ENCODE measurements around the gene RHNO1. TPM values are rescaled to one million over a fixed set of nuclear protein-coding genes. Genes with fewer than 3 reads are reported as not detected.
A peak's percentile ranks its signal among the peaks of the same experiment; 100 is the strongest.

RHNO1 gene
- total and polyA plus RNA-seq, 2 donors (not counting 3 experiments of a cell fraction or from before 2014, with no cell fraction given) = 33.8 to 35.2 TPM

- POLR2A ChIA-PET = no interaction called here
- H3K27me3 ChIP-seq (ENCODE audit: control insufficient read depth in 2 of 2, insufficient read depth in 2 of 2, low read length in 2 of 2) = no peaks in the 10 kb centered on the region
- dilution Hi-C loops (cut with MboI; ENCODE audit: extremely low pct_ligation_motif_present, low sequenced_read_pairs) (no loop called here), intact Hi-C loops (cut with micrococcal nuclease) (loop anchor here (1.0 to 2.0 kb wide), 3 partner anchors 12 to 156 kb away; partner anchors contain the start of gene TULP3)
- TF ChIP-seq POLR2A (IDR thresholded peaks at IDR 0.05; ENCODE audit: low read depth, low read length) (no peak), CTCF (IDR thresholded peaks at IDR 0.05; ENCODE audit: extremely low read depth in 1 of 2, insufficient read depth in 1 of 2, low read depth in 1 of 2, low read length in 2 of 2) (no peak), JUN (IDR thresholded peaks at IDR 0.05; ENCODE audit: borderline replicate concordance, insufficient read depth, insufficient read length, low read depth) (no peak), MAX (IDR thresholded peaks at IDR 0.05; ENCODE audit: insufficient read depth, insufficient read length) (no peak), GATA2 (IDR thresholded peaks at IDR 0.05; ENCODE audit: insufficient read depth, insufficient read length, low read depth, low read length) (no peak), POLR2AphosphoS5 (IDR thresholded peaks at IDR 0.05; ENCODE audit: insufficient read depth, low read depth, low read length) (peak; percentile 3)
- no peaks in the 10 kb centered on the region for H3K9me1 ChIP-seq (replicated peaks; ENCODE audit: control insufficient read depth, extremely low read depth, insufficient read depth, low read length)
- H3K9ac ChIP-seq (replicated peaks; ENCODE audit: extremely low read depth, insufficient read depth, low read length) = peak overlapping the region; percentile 97
- peak; percentile 72 for FAIRE-seq
- H3K9me3 ChIP-seq (replicated peaks; ENCODE audit: control insufficient read depth, insufficient read depth, low read length) = no peaks in the 10 kb centered on the region
- CTCF ChIA-PET = interaction anchor here (0.8 to 2.9 kb wide), 11 partner anchors 8 to 164 kb away, joined by 3 to 21 read pairs (median 5); partner anchors contain the start of gene TULP3
- peak; percentile 42 for DNase-seq (ENCODE audit: low read depth, low spot score)
- H3K79me2 ChIP-seq (ENCODE audit: control insufficient read depth, insufficient read depth, low read length) = peaks cover 79% of the 10 kb centered on the region
- H3K4me2 ChIP-seq (ENCODE audit: insufficient read depth, low read length) = peak overlapping the region; percentile 79
- peak overlapping the region; percentile 99 for H2AFZ ChIP-seq (ENCODE audit: low read depth, low read length)
- BruUV-seq (replicated peaks) = no TSS peak
- peak overlapping the region; percentile 56 to 99 (median 99) for H3K4me3 ChIP-seq (replicated peaks in 1 of 3; ENCODE audit: insufficient read depth in 1 of 3, low read depth in 1 of 3, low read length in 3 of 3)
- H3K27ac ChIP-seq (ENCODE audit: insufficient read depth, low read depth, low read length) = peak overlapping the region; percentile 88
- peaks cover 17% of the 10 kb centered on the region for H3K4me1 ChIP-seq (ENCODE audit: control insufficient read depth, extremely low read depth, insufficient read depth, low read length)
- H3K36me3 ChIP-seq (ENCODE audit: control insufficient read depth in 2 of 2, extremely low read depth in 1 of 2, insufficient read depth in 2 of 2, low read length in 2 of 2) = no peaks in the 10 kb centered on the region
- no peaks in the 10 kb centered on the region for H4K20me1 ChIP-seq (replicated peaks; ENCODE audit: control insufficient read depth, extremely low read depth, insufficient read depth, low read length)
Observed at GRCh38 chr12:2877953-2878732, 1.1 kb downstream of the RHNO1 start.

All from endothelial cell of umbilical vein (primary cell).